Loucy (cell line): ENCODE results near the gene NECTIN2.

Experiments used
- H2AFZ ChIP-seq: fragments of 200-600 bp; sonication (generic); 2 replicates; pipeline ENCODE4 v1.6.0; 2016; ENCODE audit warnings: antibody characterized with exemption, mild to moderate bottlenecking, low read length, moderate library complexity
- H3F3A ChIP-seq: fragments of 200-600 bp; 2 replicates; pipeline ENCODE4 v1.6.0; 2016; ENCODE audit warnings: antibody characterized with exemption, low read depth, mild to moderate bottlenecking
- H3K27me3 ChIP-seq: fragments of 200-600 bp; sonication (generic); 2 replicates; pipeline ENCODE4 v1.6.1; 2014; ENCODE audit warnings: low read length, mild to moderate bottlenecking; ENCODE audit not compliant: insufficient read depth, poor library complexity, severe bottlenecking
- H3K36me3 ChIP-seq: fragments of 200-600 bp; sonication (generic); 2 replicates; pipeline ENCODE4 v1.6.1; 2016; ENCODE audit warnings: low read length; ENCODE audit not compliant: insufficient read depth
- H3K4me1 ChIP-seq: fragments of 200-600 bp; sonication (generic); 2 replicates; pipeline ENCODE4 v1.5.1; 2014; ENCODE audit warnings: low read length, mild to moderate bottlenecking; ENCODE audit not compliant: insufficient read depth, poor library complexity, severe bottlenecking
- H3K4me2 ChIP-seq: fragments of 200-600 bp; sonication (generic); 2 replicates; pipeline ENCODE4 v1.6.0; 2014; ENCODE audit warnings: antibody characterized with exemption, low read length, low read depth, mild to moderate bottlenecking; ENCODE audit not compliant: poor library complexity, severe bottlenecking
- H3K4me3 ChIP-seq: fragments of 200-600 bp; sonication (generic); 2 replicates; pipeline ENCODE4 v1.5.1; 2014; ENCODE audit warnings: low read length, mild to moderate bottlenecking, mixed read lengths; ENCODE audit not compliant: poor library complexity, severe bottlenecking
- H3K79me2 ChIP-seq: fragments of 200-600 bp; sonication (generic); 2 replicates; pipeline ENCODE4 v1.6.1; 2014; ENCODE audit warnings: low read length; ENCODE audit not compliant: insufficient read depth
- H3K9ac ChIP-seq: fragments of 200-600 bp; sonication (generic); 2 replicates; pipeline ENCODE4 v1.6.0; 2014; ENCODE audit warnings: mild to moderate bottlenecking, low read depth, low read length, moderate library complexity; ENCODE audit not compliant: poor library complexity, severe bottlenecking
- H3K9me2 ChIP-seq: fragments of 200-600 bp; sonication (generic); replicated peaks from 2 replicates; pipeline ENCODE4 v1.6.1; 2016; ENCODE audit warnings: low read depth, low read length, mixed read lengths
- H3K9me3 ChIP-seq: fragments of 200-600 bp; sonication (generic); 2 replicates; pipeline ENCODE4 v1.6.1; 2014; ENCODE audit warnings: mild to moderate bottlenecking, antibody characterized with exemption, low read length, low read depth; ENCODE audit not compliant: insufficient read depth
- H4K20me1 ChIP-seq: fragments of 200-600 bp; sonication (generic); 2 replicates; pipeline ENCODE4 v1.6.0; 2014; ENCODE audit warnings: antibody characterized with exemption, low read length, mild to moderate bottlenecking; ENCODE audit not compliant: insufficient read depth, poor library complexity, severe bottlenecking
- CTCF ChIP-seq: fragments of 200-600 bp; sonication (generic); conservative IDR thresholded peaks from 2 replicates; pipeline ENCODE4 v1.5.1; 2014; ENCODE audit warnings: mild to moderate bottlenecking, antibody characterized with exemption, low read length
- EZH2phosphoT487 ChIP-seq: fragments of 200-600 bp; IDR thresholded peaks from 2 replicates; pipeline ENCODE4 v1.6.1; 2018; ENCODE audit warnings: antibody characterized with exemption, mild to moderate bottlenecking, moderate library complexity, borderline replicate concordance

NECTIN2 gene

DNA sequence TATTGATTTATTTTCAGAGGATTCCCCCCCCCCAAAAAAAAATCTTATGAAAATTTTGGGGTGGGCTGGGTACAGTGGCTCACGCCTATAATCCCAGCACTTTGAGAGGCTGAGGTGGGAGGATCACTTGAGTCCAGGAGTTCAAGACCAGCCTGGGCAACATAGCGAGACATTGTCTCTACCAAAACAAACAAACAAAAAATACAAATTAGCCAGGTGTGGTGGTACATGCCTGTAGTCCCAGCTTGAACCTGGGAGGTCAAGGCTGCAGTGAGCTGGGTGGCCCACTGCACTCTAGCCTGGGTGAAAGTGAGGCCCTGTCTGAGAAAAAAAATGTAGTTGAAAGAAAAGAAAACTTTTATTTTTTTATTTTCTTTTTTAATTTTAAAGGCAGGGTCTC lies 17.9 kb downstream of the NECTIN2 start:
- H4K20me1 ChIP-seq = no peaks in the 10 kb centered on the region
- TF ChIP-seq EZH2phosphoT487 (no peak), CTCF (no peak)

GRCh38 chr19:44865196-44865767 lies 19.2 kb downstream of the NECTIN2 start:
- Histone ChIP-seq H3K9me2 (no peaks in the 10 kb centered on the region), H3F3A (no peaks in the 10 kb centered on the region), H3K4me1 (no peaks in the 10 kb centered on the region), H4K20me1 (no peaks in the 10 kb centered on the region), H3K36me3 (no peaks in the 10 kb centered on the region), H3K4me3 (no peak overlapping the region), H2AFZ (no peak overlapping the region), H3K9ac (no peak overlapping the region), H3K79me2 (no peaks in the 10 kb centered on the region), H3K4me2 (no peak overlapping the region), H3K9me3 (no peaks in the 10 kb centered on the region), H3K27me3 (no peaks in the 10 kb centered on the region)
- TF ChIP-seq CTCF = no peak
- no peak for TF ChIP-seq EZH2phosphoT487

More for the DNA sequence above, 17.9 kb downstream of the NECTIN2 start:
- H3K79me2 ChIP-seq = no peaks in the 10 kb centered on the region
- no peak overlapping the region for H3K4me3 ChIP-seq
- H3K9me3 ChIP-seq = no peaks in the 10 kb centered on the region
- no peak overlapping the region for H3K4me2 ChIP-seq
- H3K9me2 ChIP-seq = no peaks in the 10 kb centered on the region
- no peaks in the 10 kb centered on the region for H3K36me3 ChIP-seq
- H3K4me1 ChIP-seq = no peaks in the 10 kb centered on the region
- no peaks in the 10 kb centered on the region for H3K27me3 ChIP-seq
- H3K9ac ChIP-seq = no peak overlapping the region
- no peaks in the 10 kb centered on the region for H3F3A ChIP-seq
- no peak overlapping the region for H2AFZ ChIP-seq

DNA sequence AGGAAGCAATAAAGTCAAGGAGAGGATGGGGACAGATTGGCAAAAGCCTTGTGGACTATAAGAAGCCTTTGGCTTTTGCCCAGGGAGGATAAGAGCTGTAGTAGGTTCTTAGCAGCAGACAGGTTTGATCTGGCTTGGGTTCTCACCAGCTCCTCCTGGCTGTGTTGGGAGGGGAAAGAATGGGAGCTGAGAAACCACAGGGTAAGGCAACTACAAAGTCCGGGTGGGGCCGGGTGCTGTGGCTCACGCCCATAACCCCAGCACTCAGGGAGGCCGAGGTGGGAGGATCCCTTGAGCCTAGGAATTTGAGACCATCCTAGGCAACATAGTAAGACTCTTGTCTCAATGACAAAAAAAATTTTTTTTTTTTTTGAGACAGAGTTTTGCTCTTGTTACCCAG lies 20.6 kb downstream of the NECTIN2 start:
- Histone ChIP-seq H3K4me2 (no peak overlapping the region), H3F3A (no peaks in the 10 kb centered on the region), H4K20me1 (no peaks in the 10 kb centered on the region), H2AFZ (no peak overlapping the region), H3K9me3 (no peaks in the 10 kb centered on the region), H3K9me2 (no peaks in the 10 kb centered on the region), H3K79me2 (no peaks in the 10 kb centered on the region), H3K27me3 (no peaks in the 10 kb centered on the region), H3K4me1 (no peaks in the 10 kb centered on the region), H3K9ac (no peak overlapping the region), H3K36me3 (no peaks in the 10 kb centered on the region), H3K4me3 (no peak overlapping the region)
- TF ChIP-seq CTCF (no peak), EZH2phosphoT487 (no peak)
